Hematopoietic multipotent progenitor cell treated with erythropoietin and hydrocortisone succinate and interleukin-3 and kit ligand, for 15 days (in vitro differentiated cells): ENCODE measurements around the gene RASAL2.
"Not testable (repeated sequence)": the region's sequence is repeated elsewhere in the genome, so short reads cannot be mapped to it uniquely, and the experiment has no call there.

ENCODE experiments used
- DNase-seq: peaks from one replicate; pipeline ENCODE4 v3.0.0-alpha.2; 2015; ENCODE audit warnings: low spot score

The RASAL2 gene

GRCh38 chr1:178119628-178120027 lies 25.7 kb downstream of the RASAL2 start:
- DNase-seq, result no peak

GRCh38 chr1:178120088-178120487 lies 26.2 kb downstream of the RASAL2 start:
- DNase-seq, result no peak

GRCh38 chr1:178120520-178121052 lies 26.7 kb downstream of the RASAL2 start:
- not testable (repeated sequence) for DNase-seq

GRCh38 chr1:178121883-178122282 lies 28.0 kb downstream of the RASAL2 start:
- DNase-seq, result no peak

DNA sequence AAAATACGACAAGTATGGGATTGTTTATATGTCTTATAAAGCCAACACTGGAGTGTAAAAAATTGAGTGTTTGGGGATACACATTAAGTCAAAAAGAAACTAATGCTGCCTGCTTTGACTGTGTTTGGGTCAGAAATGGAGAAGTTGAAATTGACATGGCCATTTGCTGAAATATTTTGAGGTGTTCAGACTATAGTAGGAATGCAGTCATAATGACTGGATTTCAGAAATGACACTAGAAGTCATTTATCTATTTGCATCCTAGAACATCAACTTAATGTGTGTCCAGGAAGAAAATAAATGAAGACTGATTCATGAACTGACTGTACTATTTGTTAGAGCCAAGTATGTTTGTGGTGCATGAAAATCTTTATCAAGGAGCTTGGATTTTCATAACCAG lies 28.4 kb downstream of the RASAL2 start:
- no peak for DNase-seq

GRCh38 chr1:178124115-178124514 lies 30.2 kb downstream of the RASAL2 start:
- DNase-seq, result no peak

DNA sequence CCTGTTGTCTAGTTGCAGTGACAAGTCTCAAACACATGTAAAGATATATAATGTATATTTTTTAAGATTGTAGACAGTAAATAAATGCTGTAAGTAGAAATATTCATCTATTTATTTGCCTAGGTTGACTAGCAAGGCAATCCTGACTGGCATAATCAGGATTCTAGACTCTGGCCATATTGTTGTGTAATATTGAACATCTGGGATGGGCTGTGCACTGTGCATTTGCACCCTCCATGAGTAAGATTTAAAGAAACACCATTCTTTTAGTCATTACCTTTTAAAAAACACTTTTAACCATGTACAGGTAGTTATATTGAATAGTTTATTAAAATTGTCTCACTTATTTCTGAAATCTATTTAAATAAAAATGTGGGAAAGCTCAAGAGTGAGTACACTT lies 32.4 kb downstream of the RASAL2 start:
- no peak for DNase-seq

GRCh38 chr1:178126741-178127185 lies 32.9 kb downstream of the RASAL2 start:
- no peak for DNase-seq

DNA sequence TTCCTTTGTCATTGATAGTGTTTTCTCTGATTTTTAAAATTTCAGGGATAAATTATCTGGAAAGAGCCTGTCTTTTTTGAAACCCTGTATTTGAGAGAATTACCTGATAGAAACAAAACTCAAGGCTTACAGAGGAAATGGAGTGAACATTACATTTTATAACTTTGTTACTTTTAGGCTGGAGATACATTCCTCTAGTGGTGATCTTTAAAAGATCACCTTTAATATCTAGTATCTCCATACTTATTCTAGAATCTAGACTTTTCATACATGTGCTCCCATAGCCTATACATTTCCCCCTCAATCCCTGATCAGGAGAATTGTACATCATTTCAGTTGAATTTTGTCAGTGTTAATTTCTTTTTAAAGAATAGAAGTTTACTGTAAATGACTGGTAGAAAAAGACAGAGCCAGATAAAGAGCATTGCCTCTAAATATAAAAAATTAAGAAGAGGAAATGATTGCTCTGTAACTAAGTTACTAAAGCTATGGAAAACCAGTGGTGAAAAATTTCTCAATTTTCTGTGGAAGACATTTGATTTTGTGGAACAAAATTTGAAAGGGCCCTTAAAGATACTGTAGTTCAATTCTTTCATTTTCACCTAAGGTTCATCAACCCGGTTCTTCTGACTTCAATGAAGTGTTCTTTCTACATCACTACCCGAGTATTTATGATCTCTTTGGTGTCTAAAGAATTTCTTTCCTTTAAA lies 33.7 kb downstream of the RASAL2 start:
- no peak for DNase-seq

GRCh38 chr1:178133239-178133989 lies 39.5 kb downstream of the RASAL2 start:
- no peak for DNase-seq

DNA sequence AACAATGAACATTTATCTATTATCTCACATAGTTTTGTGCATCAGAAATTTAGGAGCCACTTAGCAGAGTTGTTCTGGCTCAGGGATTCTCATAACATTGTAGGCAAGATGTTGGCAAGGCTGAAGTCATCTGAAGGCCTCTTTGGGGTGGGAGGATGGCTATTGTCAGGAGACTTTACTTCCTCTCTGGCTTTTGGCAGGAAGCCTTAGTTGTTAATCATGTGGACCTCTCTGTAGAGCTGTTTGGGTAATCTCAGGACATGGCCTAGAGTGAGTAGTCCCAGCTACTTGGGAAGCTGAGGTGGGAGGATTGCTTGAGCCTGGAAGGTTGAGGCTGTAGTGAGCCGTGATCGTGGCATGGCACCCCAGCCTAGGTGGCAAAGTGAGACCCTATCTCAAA lies 40.2 kb downstream of the RASAL2 start:
- DNase-seq, result no peak

DNA sequence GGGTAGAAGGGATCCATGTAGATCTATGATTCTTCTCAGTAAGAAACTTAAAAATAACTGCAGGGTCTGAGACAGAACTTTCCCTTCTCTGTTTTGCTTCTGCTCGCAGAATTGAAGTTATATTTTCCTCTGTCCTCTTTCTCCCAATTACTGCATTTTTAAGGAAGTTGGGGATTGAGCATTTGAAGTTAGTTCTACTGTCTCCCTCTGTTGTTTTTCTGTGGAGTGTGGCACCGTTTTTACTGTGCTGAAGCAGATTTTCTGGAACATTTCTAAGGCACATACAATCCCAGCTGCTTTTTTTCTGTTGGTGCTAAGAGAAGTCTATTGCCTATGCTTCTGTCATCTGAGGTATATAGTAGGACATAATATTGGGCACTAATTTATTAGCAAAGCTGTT lies 43.3 kb downstream of the RASAL2 start:
- DNase-seq, result no peak

DNA sequence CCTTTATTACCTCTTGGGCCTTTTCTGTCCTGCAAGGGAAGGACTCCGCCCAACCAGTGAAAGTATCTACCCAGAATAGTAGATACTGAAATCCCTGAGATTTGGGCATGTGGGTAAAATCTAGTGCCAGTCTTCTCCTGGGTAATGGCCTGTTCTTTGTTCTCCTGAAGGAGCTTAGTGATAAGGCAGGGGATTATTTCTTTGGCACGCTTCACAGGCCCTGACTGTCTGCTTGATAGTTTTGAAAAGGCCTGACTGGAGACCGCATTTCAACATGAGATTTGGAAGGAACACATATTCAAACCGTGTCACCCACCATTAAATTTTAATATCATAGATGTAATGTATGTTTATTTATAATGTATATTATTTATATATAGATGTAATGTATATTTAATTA lies 48.9 kb downstream of the RASAL2 start:
- DNase-seq, result no peak

GRCh38 chr1:178143730-178144690 lies 50.1 kb downstream of the RASAL2 start:
- no peak for DNase-seq

DNA sequence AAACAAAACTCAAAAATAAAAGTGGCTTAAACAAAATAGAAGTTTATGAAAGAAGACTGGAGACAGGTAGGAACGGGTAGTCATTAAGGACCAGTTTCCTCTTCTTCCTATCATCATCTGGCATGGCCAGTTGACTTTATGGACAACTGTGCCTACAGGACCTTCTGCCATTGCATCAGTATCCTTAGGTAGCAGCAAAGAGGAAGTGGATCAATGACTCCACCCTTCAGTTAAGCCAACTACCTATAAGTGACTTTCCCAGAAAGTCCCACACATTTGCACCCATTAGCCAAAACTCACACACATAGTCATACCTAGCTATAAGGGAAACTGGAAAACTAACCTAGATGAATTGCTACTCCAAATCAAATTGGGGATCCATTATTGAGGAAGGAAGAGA lies 51.7 kb downstream of the RASAL2 start:
- no peak for DNase-seq

- DNase-seq, result no peak
Observed at GRCh38 chr1:178146436-178146835, 52.5 kb downstream of the RASAL2 start.

- DNase-seq, result no peak
Observed at GRCh38 chr1:178150610-178151009, 56.7 kb downstream of the RASAL2 start.

DNA sequence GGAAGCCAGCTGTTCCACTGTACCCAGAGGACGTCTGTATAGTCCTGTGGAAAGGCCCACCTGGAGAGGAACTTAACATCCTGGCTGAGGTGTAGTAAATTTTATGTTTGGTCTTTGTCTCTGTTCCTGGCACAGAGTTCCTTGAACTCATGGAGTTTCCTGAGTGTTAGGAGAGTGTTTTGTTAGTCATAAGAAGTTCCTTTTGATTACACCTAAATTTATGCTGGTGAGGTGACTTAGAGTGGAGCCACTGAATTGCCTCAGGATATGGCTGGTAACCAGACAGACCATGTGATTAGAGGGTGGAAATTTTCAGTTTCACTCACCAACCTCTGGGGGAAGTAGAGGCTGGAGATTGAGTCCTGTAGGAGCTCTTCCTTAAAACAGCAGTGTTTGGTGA lies 57.9 kb downstream of the RASAL2 start:
- no peak for DNase-seq

- DNase-seq, result no peak
Observed at GRCh38 chr1:178155481-178156255, 61.8 kb downstream of the RASAL2 start.

DNA sequence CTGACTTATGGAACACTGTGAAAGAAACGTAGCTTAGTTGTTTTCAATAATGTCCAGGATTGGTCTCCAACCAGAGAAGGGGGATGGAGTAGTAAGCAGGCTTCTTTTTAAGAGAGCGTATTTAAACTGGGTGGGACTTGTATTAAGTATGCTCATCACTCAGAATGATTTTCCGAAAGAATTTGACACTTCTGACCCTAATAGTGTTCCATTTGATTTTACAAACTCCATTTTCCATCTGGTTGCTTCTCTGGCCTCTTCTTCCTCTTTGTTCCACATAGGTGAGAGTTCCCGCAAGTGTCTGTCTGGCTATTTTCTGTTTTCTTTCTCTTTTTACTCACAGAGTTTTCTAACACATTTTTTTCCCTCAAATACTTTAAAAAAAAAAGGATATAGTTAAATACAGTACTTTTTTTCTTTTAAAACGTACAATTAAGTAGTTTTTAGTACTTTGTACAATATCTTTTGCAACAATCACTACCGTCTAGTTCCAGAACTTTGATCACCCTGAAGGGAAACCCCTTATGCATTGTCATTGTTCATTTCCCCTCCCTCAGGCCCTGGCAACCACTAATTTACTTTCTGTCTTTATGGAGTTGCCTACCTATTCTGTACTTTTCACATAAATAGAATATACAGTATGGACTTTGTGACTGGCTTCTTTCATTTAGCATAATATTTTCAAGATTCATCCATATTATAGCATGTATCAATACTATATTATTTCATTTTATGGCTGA lies 67.0 kb downstream of the RASAL2 start:
- no peak for DNase-seq

GRCh38 chr1:178161516-178161915 lies 67.6 kb downstream of the RASAL2 start:
- no peak for DNase-seq
